Subcutaneous adipose tissue (tissue), 4 donors: ENCODE data around the gene GNAQ. TPM values are rescaled to one million over a fixed set of nuclear protein-coding genes. Genes with fewer than 3 reads are reported as not detected.

Experiments used
- CTCF ChIP-seq: fragments of 450-650 bp; IDR thresholded peaks from one replicate; pipeline ENCODE4 v1.5.1; 2016; ENCODE audit warnings: low read depth, mild to moderate bottlenecking, control low read depth, antibody characterized with exemption, moderate library complexity
- total RNA-seq, 4 donors: library from RNA; depleted of rRNA; stranded (reverse); fragments of >200 nt; gene quantifications; one replicate each; pipeline ENCODE4 v1.1.0, GENCODE V29; 2016

Gene GNAQ
- total RNA-seq, 4 donors from 2014 or later = 41.8 to 100 (median 45.5) TPM

- no peak for TF ChIP-seq CTCF
These were observed 124.0 kb downstream of the GNAQ start for GRCh38 chr9:77907585-77907984.

DNA sequence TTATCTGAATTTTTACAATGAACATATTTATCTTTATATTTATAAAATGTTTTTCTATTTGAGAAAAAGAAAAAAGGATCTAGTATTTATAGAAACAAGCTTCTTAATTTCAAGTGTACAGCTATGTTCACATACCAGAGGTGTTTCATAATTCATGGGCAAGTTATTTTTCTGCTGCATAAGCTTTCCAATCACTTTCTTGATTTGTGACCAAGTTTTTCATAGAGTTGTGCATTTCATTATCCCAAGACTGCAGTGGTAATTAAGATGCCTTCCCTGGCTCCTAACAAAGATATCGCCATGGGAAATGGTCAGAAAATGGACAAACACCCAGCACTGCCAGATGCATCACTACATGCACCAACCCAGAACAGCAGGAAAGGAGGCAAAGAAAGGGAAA is 124.6 kb downstream of the GNAQ start:
- TF ChIP-seq CTCF = no peak

DNA sequence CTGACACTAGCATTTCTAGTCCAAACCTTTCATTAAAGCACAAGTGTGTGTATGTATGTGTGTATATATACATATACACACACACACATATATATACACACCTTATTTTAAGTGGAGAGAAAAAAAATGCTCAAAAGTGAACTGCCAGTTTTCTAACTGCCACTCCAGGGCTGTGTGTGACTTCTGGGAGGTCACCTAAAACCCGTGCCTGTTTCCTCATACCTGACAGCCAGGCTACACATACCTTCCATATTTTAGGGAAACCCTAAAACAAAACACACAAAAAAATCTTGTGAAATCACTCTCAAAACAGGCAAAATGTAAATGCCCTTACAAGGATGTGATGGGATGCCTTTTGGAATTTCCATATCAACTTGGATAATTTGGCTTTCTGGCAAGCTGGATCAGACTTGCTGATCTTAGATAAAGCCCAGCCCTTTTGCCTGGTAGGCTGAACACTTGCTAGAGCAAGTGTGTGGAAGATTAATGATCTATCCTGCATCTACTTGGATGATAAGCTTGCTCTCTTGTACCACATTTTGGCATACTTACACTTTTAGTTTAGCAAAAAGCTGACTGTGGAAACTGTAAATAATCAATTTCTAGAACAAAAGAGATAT is 127.8 kb downstream of the GNAQ start:
- no peak for TF ChIP-seq CTCF

DNA sequence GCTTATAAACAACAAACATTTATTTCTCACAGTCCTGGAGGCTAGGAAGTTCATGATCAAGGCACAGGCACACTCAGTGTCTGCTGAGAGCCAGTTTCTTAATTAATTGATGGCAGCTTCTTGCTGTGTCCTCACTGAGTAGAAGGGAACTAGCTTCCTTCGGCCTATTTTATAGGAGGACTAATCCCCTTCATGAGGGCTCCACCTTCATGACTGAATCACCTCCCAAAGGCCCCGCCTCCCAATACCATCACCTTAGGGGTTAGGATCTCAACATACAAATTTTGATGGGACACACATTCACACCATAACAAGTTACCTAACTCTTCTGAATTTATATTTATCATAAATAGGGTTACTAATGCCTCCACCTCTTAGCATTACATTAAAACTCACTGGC is 129.8 kb downstream of the GNAQ start:
- TF ChIP-seq CTCF = no peak

DNA sequence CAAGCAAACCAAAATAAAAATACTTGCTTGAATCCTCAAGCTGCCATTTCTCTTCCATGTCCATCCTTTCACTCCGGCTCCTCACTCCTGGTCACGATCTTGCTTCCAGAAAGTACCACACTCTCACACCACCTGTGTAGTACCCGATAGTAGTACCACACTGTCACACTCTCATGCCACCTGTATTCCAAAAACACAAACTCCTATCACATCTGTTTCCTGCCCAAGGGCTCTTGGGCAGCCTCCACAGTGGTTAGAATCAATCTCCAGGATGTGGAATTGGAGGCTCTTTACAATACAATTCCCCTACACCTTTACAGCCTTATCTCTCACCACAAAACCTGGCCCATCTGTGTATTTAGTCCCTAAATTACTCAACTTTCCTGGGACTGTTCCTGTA is 130.6 kb downstream of the GNAQ start:
- no peak for TF ChIP-seq CTCF

- no peak for TF ChIP-seq CTCF
These were observed 131.8 kb downstream of the GNAQ start for GRCh38 chr9:77899679-77900354.

DNA sequence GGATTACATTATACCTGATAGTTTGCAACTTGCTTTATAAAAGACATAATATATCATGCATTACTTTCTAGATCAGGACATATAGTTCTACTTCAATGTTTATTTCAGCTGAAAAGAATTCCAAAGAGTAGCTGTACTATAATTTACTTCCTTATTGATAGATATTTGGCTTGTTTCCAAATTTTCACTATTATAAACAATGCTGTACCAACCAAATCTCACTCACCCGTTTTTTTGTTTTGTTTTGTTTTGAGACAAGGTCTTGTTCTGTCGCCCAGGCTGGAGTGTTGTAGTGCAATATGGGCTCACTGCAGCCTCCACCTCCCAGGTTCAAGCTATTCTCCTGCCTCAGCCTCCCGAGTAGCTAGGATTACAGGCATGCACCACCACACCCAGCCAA is 132.7 kb downstream of the GNAQ start:
- TF ChIP-seq CTCF = no peak
